HG02798 (cell line): ENCODE measurements around the gene MARCOL.
"Not testable (repeated sequence)": the region's sequence is repeated elsewhere in the genome, so short reads cannot be mapped to it uniquely, and the experiment has no call there.

Source experiments
- ATAC-seq: cut with Tn5 transposase; IDR thresholded peaks from one replicate; pipeline ENCODE4 v1.9.1; 2021; ENCODE audit warnings: mild to moderate bottlenecking; ENCODE audit not compliant: unreplicated experiment, poor library complexity

Gene MARCOL

GRCh38 chr5:148259288-148259687 lies 21.0 kb downstream of the MARCOL start:
- no peak for ATAC-seq

GRCh38 chr5:148261221-148261620 lies 22.9 kb downstream of the MARCOL start:
- ATAC-seq, result no peak

- no peak for ATAC-seq
Observed at GRCh38 chr5:148267962-148268361, 29.6 kb downstream of the MARCOL start.

- ATAC-seq, result no peak
Observed at GRCh38 chr5:148268566-148268965, 30.2 kb downstream of the MARCOL start, which contains the start of gene SPINK13. Gene SPINK13 (plus strand): TSS chr5:148268794. CDS start chr5:148270073, 1,279 bp downstream.

GRCh38 chr5:148275129-148275528 lies 36.8 kb downstream of the MARCOL start:
- ATAC-seq, result not testable (repeated sequence)

- ATAC-seq, result not testable (repeated sequence)
Observed at GRCh38 chr5:148280893-148281292, 42.6 kb downstream of the MARCOL start.

- not testable (repeated sequence) for ATAC-seq
Observed at GRCh38 chr5:148281336-148281735, 43.0 kb downstream of the MARCOL start.

GRCh38 chr5:148290271-148291195 lies 52.2 kb downstream of the MARCOL start:
- ATAC-seq, result no peak
